ENCODE results near the gene NSF.

- TF ChIP-seq CTCF (conservative IDR thresholded peaks at IDR 0.05; ENCODE audit: low read length) (no peak), EZH2phosphoT487 (IDR thresholded peaks at IDR 0.05; ENCODE audit: borderline replicate concordance, low read depth, low read length) (no peak)
Measured at GRCh38 chr17:46790216-46790615, 199.7 kb downstream of the NSF start.
